Erythroblast (primary cell): Measurements from ENCODE around the gene WDR1.
A peak's percentile ranks its signal among the peaks of the same experiment; 100 is the strongest.

Source experiments
- DNase-seq, 2 experiments: peaks; one replicate each; lab custom pipeline; 2025; lab: John Stamatoyannopoulos, UW
- GATA1 ChIP-seq: IDR thresholded peaks from 2 replicates; pipeline ENCODE4 v1.6.1; 2011; ENCODE audit warnings: low read depth, mild to moderate bottlenecking, control low read depth, low read length, moderate library complexity
- POLR2A ChIP-seq: IDR thresholded peaks from 2 replicates; pipeline ENCODE4 v1.6.1; 2011; ENCODE audit warnings: mild to moderate bottlenecking, low read length

WDR1 gene

DNA sequence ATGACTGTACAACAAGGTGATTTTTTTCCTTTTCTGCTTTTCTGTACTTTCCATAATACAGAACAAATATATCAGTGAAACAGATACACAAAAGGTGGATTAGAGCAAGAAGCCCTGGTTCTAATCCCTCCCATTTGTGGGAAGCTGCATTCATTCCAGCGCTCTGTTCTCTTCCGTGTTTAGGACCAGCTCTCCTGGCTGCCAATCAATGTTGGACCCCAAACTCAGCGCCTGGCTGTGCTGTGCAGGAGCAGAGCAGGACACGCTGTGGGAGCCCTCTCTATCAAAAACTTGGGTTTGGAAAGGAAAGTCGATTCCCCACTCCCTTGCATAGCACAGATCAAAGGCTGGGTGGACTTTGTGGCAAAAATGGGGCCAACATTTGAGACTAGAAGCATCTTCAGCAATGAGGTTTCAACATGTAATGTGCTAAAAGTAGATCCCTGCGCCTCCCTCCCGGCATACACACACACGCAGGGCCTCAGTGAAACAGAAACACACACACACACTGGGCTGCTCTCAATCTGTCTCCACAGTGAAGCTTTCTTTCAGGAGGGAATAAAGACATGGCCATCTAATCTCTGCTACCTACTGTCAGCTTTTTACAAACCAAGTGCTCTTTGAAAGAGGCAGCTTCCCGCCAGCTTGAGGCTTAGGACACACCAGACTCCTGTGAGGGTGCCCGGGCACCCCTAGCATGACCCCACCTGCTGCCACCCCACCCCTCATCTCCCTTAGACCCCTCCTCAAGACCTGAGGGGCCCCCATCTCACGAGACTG lies 12.2 kb downstream of the WDR1 start:
- no peak for DNase-seq
- TF ChIP-seq GATA1 (no peak), POLR2A (no peak)

DNA sequence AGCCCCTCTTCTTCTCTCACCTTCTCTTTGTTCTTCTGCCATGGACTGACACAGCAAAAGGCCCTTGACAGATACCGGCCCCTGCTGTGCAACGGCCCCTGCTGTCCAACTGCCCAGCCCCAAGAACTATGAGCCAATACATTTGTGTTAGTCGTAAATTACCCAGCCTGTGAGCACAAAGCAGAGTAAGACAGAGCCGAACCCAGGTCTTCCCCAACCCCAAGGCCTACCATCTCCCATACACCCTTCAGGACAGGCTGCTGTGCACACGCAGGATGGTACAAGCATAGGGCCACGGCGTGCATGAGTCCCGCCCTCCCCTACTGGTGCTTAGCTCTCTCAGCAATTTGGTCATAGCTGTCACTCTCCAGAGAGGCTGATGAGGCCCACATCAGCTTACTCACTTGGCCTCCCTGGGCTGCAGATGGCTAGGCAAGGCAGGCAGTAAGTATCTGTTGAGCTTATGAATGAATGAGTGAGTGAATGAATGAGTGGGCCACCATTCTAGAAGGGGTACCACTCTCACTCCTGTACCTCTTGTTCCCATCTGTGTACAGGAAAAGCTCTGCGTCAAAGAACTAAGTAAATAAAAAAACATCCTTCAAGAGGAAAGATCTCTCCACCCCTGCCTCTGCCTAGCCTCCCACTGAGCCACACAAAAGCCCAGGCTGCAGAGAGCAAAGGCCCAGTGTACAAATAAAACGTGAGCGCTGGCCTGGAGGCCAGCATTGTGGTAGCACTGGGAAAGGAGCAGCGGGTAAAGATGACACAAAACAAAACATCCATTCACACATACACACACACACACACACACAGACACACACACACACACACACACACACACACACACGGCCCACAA lies 13.9 kb downstream of the WDR1 start:
- DNase-seq, result no peak
- TF ChIP-seq GATA1 (no peak), POLR2A (no peak)

DNA sequence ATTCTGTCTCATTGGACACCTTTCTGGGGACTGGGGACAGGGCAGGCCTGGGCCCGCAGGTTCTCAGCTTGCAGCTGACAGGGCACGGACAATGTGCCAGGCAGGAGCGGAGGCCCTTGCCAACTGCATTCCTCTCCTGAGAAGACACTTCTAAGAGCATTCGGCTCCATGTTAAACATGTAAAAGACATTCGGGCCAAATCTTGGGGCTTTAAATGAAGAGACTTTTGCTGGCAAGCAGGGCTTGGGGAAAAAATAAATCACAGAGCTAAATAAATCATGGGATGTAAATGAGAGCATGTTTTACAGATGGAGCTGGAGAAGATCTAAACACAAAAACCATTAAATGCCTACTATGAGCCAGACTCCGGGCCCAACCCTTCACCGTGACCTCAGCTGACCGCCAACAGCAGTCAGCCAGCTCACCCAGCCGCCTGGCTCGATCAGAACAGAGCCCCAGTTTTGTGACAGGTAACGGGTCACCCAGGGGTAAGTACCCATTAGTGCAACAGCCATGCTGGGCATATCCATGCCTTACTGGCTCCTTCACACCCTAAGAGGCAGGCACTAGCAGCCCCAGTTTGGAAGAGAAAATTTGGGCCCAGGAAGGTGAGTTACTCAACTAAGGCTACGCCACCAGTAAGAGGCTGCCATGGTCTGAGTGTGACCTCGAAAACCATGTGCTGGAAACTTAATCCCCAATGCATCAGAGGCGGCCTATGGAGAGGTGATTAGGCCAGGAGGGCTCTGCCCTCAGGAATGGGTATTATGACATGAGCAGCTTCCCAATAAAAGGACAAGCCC lies 14.7 kb downstream of the WDR1 start:
- DNase-seq, result no peak
- TF ChIP-seq GATA1 (no peak), POLR2A (no peak)

DNA sequence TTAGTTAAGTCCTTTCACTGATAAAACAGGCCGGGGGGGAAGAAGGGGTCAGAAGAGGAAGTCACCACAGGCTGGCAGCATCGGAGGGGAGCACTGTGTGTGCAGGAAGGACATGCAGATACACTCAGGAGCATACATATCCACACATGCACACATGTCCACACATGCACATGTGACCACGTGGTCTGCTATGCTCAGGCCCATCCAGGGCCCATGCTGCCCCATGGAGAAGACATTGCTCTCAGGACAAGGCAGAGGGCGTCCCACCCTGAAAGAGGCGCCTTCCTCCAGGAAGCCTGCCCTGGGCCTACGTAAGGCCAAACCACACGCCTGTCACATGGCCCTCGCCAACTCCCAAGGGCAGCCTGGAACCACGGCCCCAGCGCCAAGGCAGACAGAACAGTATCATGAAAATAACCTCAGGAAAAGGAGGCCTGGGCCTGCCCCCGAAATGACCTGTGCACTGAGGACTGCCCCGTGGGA lies 15.8 kb downstream of the WDR1 start:
- no peak for TF ChIP-seq POLR2A
- no peak for TF ChIP-seq GATA1
- no peak for DNase-seq

DNA sequence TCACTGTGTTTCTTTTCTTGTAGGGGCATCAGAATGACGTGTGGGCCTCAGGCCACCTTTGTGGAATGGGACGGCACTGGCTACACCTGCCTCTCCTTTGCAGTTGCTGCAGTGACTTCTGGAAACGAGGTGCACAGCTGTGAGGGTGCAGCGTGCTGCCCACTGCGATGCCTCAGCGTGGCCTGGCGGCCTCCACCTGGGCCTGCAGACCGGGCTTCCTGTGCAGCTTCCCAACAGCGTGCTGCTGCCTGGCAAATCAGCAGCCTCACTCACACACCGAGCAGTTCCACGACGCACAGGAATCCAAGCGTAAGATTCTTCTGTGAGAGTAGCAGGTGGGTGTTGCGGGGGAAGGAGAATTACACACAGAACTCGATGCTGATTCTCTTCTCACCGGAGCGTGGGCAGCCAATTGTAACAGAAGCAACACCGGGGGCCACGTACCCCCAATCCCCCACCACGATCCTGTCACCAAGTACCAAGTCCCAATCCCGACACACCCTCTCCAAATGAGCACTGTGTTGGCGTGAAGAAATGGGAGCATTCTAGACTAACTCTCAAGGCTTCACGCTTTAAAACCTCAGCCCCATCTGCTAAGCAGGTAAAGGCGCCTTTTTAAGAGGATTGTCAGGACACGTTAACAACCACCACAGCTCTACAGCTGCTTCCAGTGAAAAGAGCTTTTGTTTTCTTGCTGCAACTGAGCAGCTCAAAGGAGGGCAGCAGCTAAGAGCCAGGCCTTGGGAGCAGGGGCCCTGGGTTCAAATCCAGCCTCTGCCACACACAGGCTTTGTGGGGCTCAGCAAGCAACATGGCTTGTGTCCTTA lies 16.9 kb downstream of the WDR1 start:
- DNase-seq, result no peak
- TF ChIP-seq POLR2A (no peak), GATA1 (no peak)

DNA sequence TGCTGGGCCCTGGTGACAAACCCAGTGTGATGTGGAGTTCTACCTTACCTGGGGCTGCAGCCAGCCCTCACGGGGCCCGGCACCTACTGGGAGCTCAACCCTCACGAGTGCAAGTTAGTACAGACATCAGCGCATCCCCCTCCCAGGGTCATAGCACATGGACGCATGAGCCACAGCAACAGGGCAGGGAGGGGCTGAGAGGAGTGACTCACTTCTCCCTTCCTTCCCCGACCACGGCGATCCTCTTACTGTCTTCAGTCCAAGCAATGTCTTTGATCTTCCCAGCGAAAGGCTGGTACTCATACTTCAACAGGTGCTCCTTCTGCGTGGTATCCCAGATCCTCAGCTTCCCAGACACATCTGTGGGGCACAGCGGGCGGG lies 17.8 kb downstream of the WDR1 start:
- DNase-seq, result peak in 1 of 2 experiments; percentile 23
- TF ChIP-seq GATA1 (no peak), POLR2A (no peak)

DNA sequence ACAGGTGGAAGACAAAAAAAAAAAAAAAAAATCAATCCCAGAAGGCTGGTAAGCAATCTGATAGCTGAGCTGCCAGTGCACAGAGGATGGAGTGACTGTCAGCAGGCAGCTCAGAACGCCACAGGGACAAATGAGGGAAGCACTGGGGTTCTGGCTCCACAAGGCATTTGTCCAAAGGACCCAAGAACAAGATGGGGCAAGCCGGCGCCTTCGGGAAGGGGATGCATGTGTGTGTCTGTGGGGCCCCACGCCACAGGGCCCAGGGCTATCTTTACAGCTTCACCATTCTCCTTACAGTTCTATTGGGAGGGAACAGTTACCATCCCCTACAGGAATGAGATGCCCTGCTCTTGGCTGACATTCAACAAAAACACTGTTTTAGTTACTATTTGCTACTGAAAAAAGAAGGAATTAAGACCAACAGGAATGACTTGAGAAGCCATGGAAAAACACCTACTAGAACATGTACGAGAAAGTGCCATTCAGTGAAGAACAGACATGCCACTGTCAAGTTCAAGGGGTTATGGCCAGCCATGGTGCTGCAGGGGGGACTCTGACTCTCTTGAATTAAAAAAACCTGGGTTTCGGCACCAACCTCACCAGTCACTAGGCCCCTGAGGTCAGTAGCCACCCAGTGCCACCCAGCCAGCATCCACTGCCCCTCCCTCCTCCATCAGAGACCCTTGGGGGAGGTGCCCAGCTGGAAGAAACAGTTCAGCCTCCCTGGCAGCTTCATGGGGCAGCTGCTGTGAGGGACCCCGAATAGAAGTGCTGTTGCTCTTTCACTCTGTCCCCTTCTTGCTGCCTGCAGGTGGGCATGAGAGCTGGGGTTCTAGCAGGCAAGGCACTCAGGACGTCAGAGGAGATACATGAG lies 18.5 kb downstream of the WDR1 start:
- no peak for DNase-seq
- TF ChIP-seq GATA1, result no peak

DNA sequence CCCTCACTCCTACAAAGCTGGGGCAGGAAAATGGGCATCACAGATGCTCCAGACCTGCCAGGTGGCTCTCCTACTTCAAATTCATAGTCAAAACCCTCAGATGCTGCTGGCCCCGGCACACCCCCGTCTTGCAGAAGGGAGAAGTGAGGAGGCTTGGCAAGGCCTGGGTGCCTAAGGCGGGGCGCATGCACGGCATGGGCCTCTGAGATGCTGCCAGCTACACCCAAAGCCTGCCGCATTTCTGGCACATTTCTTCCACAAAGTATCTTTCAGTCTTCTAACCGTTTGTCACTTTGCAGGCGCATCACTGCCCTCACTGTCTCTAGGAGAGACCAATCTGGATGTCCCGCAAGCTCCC lies 19.6 kb downstream of the WDR1 start:
- no peak for TF ChIP-seq GATA1
- TF ChIP-seq POLR2A, result no peak

DNA sequence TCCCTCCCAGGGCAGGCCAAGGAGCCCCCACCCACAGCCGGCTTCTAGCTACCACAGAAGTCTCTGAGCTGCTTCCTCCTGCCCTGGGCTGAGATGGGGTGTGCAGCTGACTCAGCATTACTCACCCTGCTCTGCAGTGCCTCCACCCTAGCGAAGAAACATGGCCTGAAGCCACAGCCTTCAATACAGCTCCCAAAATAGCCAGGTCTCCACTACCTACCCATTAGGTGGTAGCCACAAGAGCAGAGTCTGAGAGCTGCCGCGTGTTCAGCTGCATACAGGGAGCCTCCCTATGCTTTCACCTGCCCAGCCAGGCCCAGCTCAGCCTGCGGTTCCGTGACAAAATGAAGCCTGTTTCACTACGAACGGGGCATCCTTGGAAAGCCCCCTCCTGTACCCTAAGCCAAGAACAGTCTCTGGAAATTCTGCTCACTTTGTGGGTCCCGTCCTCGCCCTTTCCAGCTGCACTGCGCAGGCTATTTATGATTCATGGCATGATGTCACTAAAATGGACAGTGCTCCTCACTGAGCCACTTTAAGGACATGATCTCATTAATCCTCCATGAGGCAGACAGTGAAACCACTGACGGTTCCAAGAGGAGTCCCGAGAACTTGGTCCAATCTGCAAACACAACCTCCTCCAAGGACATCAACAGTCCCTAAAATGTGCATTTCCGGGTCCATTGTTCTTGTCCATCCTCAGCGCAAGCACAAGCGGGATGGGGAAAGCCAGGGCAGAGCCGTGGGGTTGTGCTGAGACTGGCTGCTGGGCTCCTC lies 20.2 kb downstream of the WDR1 start:
- TF ChIP-seq POLR2A (no peak), GATA1 (no peak)
- DNase-seq, result peak; percentile 84 to 91

More for the DNA sequence above, 19.6 kb downstream of the WDR1 start:
- DNase-seq, result peak in 1 of 2 experiments; percentile 39

DNA sequence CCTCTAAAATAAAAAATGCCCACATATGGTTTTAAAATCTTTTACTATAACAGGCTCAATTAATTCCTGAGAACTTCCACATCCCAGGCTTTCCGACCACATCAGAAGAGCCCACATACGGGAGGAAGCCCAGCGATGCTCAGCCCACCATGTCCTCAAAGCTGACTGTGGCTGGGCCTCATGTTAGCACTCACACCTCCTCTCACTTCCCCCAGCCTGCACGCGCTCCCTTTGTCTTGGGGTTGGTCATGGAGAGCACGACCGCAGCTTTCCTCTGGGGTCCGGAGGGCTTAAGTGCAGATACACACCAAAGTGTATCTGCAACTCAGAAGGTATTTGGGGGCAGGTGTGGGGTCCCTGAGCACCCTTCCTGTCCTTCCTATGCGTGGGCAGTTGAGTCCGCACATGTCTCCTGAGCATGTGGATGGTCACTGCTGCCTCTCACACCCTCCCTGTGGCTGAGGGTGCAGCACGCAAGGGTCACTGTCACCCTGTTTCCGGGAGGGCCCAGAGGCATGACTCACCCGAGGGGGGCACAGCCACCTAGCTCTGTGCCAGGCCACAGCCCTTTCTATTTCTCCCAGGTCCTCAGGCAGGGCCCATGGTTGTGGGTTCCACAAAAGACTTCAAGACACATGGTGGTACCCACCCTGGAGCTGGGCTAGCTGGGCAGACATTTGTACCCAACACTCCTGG lies 21.2 kb downstream of the WDR1 start:
- DNase-seq, result peak in 1 of 2 experiments; percentile 58
- no peak for TF ChIP-seq GATA1
- no peak for TF ChIP-seq POLR2A

DNA sequence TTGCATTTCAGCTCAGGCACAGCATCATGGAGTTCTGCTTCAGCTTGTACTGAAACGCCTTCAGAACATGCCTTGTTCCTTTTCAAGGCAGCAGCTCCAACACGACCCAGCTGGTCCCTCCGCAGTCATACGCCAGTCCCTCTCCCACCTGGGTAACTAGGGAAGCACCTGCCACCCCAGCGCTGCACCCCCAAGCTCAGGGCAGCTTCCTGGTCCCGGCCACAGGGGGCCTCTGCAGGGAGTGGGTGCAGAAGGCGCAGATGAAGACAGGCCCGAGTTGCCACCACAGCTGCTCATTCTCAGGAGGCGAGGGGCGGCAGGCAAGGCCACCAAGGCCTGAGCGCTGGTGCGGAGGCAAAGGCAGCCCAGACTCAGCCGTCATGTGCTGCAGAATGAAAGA lies 21.8 kb downstream of the WDR1 start:
- TF ChIP-seq POLR2A (no peak), GATA1 (no peak)
- no peak for DNase-seq
